ENCODE measurements around the gene ACOT7. TPM values are rescaled to one million over a fixed set of nuclear protein-coding genes. Genes with fewer than 3 reads are reported as not detected.
"Not testable (repeated sequence)": the region's sequence is repeated elsewhere in the genome, so short reads cannot be mapped to it uniquely, and the experiment has no call there.

ACOT7 gene
- total RNA-seq, 1 experiment from 2014 or later: 42.7 TPM

- no peak for DNase-seq (ENCODE audit: low read depth)
These were observed 83.3 kb downstream of the ACOT7 start for GRCh38 chr1:6310116-6310848.

- no peak for DNase-seq (ENCODE audit: low read depth)
These were observed 84.0 kb downstream of the ACOT7 start for GRCh38 chr1:6309564-6309963.

DNA sequence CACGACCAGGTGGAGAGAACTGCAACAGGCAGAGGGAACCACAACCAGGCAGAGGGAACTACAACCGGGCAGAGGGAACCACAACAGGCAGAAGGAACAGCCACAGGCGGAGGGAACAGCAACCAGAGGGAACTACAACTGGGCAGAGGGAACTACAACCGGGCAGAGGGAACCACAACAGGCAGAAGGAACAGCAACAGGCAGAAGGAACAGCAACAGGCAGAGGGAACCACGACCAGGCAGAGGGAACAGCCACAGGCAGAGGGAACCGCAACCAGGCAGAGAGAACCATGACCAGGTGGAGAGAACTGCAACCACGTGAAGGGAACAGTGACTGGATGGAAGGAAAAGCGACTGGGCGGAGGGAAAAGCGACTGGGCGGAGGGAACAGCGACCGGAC lies 85.1 kb downstream of the ACOT7 start:
- DNase-seq (ENCODE audit: low read depth): no peak

- not testable (repeated sequence) for DNase-seq (ENCODE audit: low read depth)
These were observed 85.9 kb downstream of the ACOT7 start for GRCh38 chr1:6307682-6308081.

- no peak for DNase-seq (ENCODE audit: low read depth)
These were observed 86.5 kb downstream of the ACOT7 start for GRCh38 chr1:6307099-6307498.

- DNase-seq (ENCODE audit: low read depth): no peak
These were observed 90.1 kb downstream of the ACOT7 start for GRCh38 chr1:6303397-6304012.

- no peak for DNase-seq (ENCODE audit: low read depth)
These were observed 91.0 kb downstream of the ACOT7 start for GRCh38 chr1:6302568-6302967.

- no peak for DNase-seq (ENCODE audit: low read depth)
These were observed 92.0 kb downstream of the ACOT7 start for GRCh38 chr1:6301526-6301925.

- DNase-seq (ENCODE audit: low read depth): no peak
These were observed 93.1 kb downstream of the ACOT7 start for GRCh38 chr1:6300342-6301048.

- DNase-seq (ENCODE audit: low read depth): peak; percentile 76
These were observed 93.9 kb downstream of the ACOT7 start for GRCh38 chr1:6299557-6300165.

DNA sequence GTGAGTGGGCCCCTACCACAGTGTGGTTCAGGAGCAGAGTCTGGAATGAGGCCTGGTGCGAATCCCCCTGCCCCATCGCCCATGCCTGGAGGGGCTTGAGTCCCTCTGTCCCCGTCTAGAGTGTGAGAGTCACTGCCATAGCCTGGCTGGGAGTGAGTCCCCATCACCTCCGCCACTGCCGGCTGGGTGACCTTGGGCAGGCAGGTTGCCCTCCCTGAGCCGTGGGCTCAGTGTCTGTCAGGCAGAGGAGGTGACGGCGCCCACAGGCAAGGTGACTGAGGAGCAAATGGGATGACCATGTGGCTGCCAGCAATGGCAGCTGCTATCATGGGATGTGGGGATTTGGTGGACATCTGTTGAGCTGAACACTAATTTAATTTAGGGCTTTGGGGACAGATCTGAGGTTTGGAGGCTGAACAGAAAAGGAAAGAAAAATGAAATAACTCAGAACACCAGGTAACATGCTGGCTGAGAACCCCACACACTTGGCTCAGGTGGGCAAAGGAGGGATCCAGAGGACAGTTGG lies 94.6 kb downstream of the ACOT7 start:
- no peak for DNase-seq (ENCODE audit: low read depth)

DNA sequence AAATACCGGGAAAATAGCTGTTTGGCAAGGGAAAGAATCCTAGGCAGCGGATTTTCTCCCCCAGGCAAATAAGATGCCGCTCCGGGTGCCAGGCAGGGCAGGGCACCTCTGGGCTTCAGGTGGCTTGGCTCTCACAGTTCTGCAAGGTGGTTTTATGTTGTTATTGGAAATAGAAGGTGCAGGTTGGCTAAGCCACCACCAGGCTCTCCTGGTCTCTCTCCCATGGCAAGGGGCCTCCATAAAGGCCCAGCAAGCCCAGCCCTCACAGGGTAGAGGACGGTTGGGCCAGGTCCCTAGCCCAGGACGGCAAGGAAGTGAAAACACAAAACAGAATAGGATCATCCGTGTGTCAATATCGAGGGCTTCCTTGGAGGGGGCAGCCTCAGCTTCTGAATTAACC lies 95.0 kb downstream of the ACOT7 start:
- DNase-seq (ENCODE audit: low read depth): no peak

- no peak for DNase-seq (ENCODE audit: low read depth)
These were observed 97.7 kb downstream of the ACOT7 start for GRCh38 chr1:6295910-6296309.

DNA sequence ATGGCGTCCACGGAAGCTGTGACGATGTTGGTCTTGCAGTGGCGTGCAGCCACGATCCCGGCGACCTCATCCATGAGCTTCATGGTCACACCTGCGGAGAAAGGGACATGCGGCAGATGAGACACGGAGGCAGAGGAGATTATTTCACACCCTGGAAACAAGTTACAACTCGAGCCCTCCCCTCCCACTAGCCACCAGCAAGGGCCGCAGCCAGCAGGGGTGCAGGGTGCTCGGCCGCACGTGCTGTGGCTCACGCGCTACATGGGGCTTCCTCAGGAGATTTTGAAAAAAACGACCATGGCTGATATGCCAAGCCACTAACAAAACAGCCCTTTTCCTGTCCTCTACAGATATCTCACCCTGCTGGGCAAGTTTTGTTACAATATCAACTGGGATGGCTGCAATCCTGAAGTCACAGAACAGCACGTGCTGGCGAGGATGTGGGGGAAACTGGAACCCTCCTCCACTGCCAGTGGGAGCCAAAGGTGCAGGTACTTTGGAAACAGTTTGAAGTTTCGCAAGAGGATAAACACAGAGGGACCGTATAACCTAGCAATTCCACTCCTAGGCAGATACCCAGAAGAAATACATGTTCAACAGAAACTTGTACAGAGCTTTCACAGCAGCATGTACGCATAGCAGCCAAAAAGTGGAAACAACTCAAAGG lies 98.5 kb downstream of the ACOT7 start:
- no peak for DNase-seq (ENCODE audit: low read depth)

GRCh38 chr1:6294080-6294889 lies 99.3 kb downstream of the ACOT7 start:
- peak; percentile 90 for DNase-seq (ENCODE audit: low read depth)

- no peak for DNase-seq (ENCODE audit: low read depth)
These were observed 101.5 kb downstream of the ACOT7 start for GRCh38 chr1:6292102-6292501.

- DNase-seq (ENCODE audit: low read depth): no peak
These were observed 104.9 kb downstream of the ACOT7 start for GRCh38 chr1:6288665-6289064.

GRCh38 chr1:6288026-6288425 lies 105.5 kb downstream of the ACOT7 start:
- no peak for DNase-seq (ENCODE audit: low read depth)

GRCh38 chr1:6287431-6287886 lies 106.1 kb downstream of the ACOT7 start:
- DNase-seq (ENCODE audit: low read depth): no peak

DNA sequence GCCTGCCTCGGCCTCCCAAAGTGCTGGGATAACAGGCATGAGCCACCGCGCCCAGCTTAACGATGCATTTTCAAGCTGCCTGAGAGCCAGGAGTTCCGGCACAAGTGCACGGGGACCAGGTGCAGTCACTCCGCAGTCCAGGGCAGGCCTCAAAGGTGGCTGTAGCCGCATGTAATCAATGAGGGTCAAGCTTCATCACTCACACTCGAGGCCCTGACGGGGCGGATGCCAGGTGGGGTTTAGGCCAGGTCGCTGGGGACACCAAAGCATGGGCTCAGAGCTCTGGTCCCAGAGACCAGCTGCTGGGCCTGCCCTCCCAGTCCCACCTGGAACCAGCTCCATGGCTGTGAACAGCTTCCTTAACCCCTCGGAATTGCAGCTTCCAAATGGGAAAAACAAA lies 106.5 kb downstream of the ACOT7 start:
- no peak for DNase-seq (ENCODE audit: low read depth)

DNA sequence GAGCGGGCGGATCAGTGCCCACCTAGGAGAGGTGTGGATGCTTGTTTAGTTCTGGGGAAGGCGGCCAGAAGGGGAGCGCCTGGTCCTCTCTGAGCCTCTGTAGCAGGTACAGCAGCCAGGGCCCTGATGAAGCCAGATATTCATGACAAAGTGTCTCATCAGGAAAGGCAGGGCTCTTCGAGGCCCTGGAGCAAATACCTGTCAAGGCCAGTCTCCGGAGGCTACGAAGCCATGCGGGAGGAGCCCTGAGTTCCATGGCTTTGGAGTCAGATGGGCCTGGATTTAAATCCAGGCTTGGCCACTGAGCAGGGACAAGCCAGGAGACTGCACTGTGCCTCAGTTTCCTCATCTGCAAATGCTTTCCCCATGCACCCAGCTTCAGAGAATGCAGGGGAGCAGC lies 107.3 kb downstream of the ACOT7 start:
- no peak for DNase-seq (ENCODE audit: low read depth)

All from LHCN-M2 (cell line).